ENCODE results near the gene KRTAP22-2.

GRCh38 chr21:30577766-30578165, 12.4 kb downstream of the KRTAP22-2 start:
- TF ChIP-seq CTCF (IDR thresholded peaks at IDR 0.05) = no peak
- TF ChIP-seq EZH2 (IDR thresholded peaks at IDR 0.05) = no peak

Data from neural progenitor cell (in vitro differentiated cells).